ENCODE measurements around the gene C2CD2. TPM values are rescaled to one million over a fixed set of nuclear protein-coding genes. Genes with fewer than 3 reads are reported as not detected.

C2CD2 gene
- total and polyA plus RNA-seq, 2 of the 4 experiments (the other 2 are of a cell fraction) = 15.6 to 25.3 TPM

DNA sequence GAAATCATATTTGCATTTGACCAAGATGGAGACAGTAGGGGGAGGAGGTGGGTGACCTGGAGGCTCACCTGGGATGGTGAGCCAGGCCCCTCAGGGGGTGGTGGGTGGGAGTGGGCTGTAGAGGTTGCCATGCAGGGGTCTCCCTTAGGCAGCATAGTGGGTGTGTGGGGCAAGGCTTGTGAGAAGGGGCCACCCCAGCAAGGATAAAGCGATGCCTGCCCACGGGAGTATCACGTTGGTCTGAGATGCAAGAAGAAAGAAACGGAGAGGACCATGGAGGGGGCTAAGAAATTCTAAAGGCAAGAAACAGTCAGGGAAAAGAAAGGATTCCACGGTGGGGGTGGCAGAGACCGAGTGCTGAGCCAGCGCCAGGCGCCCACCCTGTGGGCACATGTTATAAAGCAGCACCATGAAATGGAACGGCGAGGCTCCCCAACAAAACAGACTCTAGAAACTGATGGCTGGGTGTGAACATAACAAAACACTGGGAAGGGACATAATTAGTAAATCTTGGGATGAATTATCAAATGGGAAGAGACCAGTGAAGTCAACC, 11.7 kb upstream of the C2CD2 start:
- Histone ChIP-seq H3K14ac (replicated peaks; ENCODE audit: low read depth, low read length) (no peak overlapping the region), H2AK9ac (replicated peaks; ENCODE audit: low read depth, low read length, poor library complexity) (no peak overlapping the region), H3K4me1 (ENCODE audit: control insufficient read depth, insufficient read depth, low read length) (peaks cover 2% of the 10 kb centered on the region; the same call in 1 of the 2 replicates), H2BK20ac (ENCODE audit: low read depth, low read length) (no peak overlapping the region), H3K9me3 (ENCODE audit: control insufficient read depth, insufficient read depth, low read length) (no peaks in the 10 kb centered on the region), H2BK5ac (ENCODE audit: low read depth, low read length, poor library complexity, severe bottlenecking) (no peak overlapping the region), H3K4me3 (ENCODE audit: insufficient read depth, low read depth, low read length) (no peak overlapping the region), H3K9me1 (ENCODE audit: insufficient read depth, low read length) (peaks cover 5% of the 10 kb centered on the region; the same call in 1 of the 2 replicates), H4K20me1 (ENCODE audit: insufficient read depth, low read length) (no peaks in the 10 kb centered on the region), H3K9ac (ENCODE audit: low read depth, low read length) (no peak overlapping the region), H3K56ac (ENCODE audit: extremely low read depth, insufficient read depth, low read length) (no peak overlapping the region), H3K4me2 (ENCODE audit: low read depth, low read length) (no peak overlapping the region), H3K18ac (ENCODE audit: low read depth, low read length) (no peak overlapping the region), H2AK5ac (ENCODE audit: low read depth, low read length) (no peak overlapping the region), H3K27me3 (ENCODE audit: control insufficient read depth, insufficient read depth, low read length) (peaks cover 1% of the 10 kb centered on the region; the same call in 1 of the 2 replicates), H2AFZ (replicated peaks; ENCODE audit: low read length, poor library complexity) (no peak overlapping the region), H4K91ac (ENCODE audit: insufficient read depth, low read depth, low read length) (no peak overlapping the region), H4K8ac (ENCODE audit: low read depth in 2 of 2, low read length in 2 of 2) (no peak overlapping the region), H3K23ac (ENCODE audit: low read depth, low read length) (no peak overlapping the region), H3K27ac (ENCODE audit: insufficient read depth, low read length) (no peak overlapping the region), H3K36me3 (ENCODE audit: control insufficient read depth, insufficient read depth, low read length) (no peaks in the 10 kb centered on the region), H2BK120ac (ENCODE audit: low read depth, low read length) (no peak overlapping the region), H3K4ac (ENCODE audit: low read depth, low read length) (no peak overlapping the region), H4K5ac (ENCODE audit: low read depth, low read length) (no peak overlapping the region), H2BK15ac (ENCODE audit: low read depth, low read length) (no peak overlapping the region), H3K79me1 (ENCODE audit: low read depth in 1 of 2, low read length in 2 of 2) (no peaks in the 10 kb centered on the region)
- TF ChIP-seq MXI1 (IDR thresholded peaks at IDR 0.05; ENCODE audit: borderline replicate concordance, low read depth, low read length) (no peak), RAD21 (IDR thresholded peaks at IDR 0.05; ENCODE audit: low read length) (no peak), NFE2L2 (IDR thresholded peaks at IDR 0.05; ENCODE audit: low read depth, low read length) (no peak), CHD1 (IDR thresholded peaks at IDR 0.05; ENCODE audit: low read depth, low read length) (no peak), MAZ (IDR thresholded peaks at IDR 0.05; ENCODE audit: borderline replicate concordance, low read depth, low read length) (no peak), SMC3 (IDR thresholded peaks at IDR 0.05; ENCODE audit: low read depth, low read length) (no peak), BHLHE40 (IDR thresholded peaks at IDR 0.05; ENCODE audit: low read depth, low read length) (no peak), RFX5 (IDR thresholded peaks at IDR 0.05; ENCODE audit: low read depth, low read length) (no peak), RCOR1 (IDR thresholded peaks at IDR 0.05; ENCODE audit: insufficient replicate concordance, low read length) (no peak), FOS (IDR thresholded peaks at IDR 0.05; ENCODE audit: low read depth, low read length) (no peak), MAFK (IDR thresholded peaks at IDR 0.05; ENCODE audit: low read depth, low read length) (no peak), CEBPB (IDR thresholded peaks at IDR 0.05; ENCODE audit: low read depth, low read length) (no peak), POLR2A (IDR thresholded peaks at IDR 0.05; ENCODE audit: low read depth, low read length) (no peak)
- TF ChIP-seq, protein P1, sequence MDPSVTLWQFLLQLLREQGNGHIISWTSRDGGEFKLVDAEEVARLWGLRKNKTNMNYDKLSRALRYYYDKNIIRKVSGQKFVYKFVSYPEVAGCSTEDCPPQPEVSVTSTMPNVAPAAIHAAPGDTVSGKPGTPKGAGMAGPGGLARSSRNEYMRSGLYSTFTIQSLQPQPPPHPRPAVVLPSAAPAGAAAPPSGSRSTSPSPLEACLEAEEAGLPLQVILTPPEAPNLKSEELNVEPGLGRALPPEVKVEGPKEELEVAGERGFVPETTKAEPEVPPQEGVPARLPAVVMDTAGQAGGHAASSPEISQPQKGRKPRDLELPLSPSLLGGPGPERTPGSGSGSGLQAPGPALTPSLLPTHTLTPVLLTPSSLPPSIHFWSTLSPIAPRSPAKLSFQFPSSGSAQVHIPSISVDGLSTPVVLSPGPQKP (IDR thresholded peaks at IDR 0.05; ENCODE audit: borderline replicate concordance, low read depth, low read length) = no peak
- TF ChIP-seq, protein P2, sequence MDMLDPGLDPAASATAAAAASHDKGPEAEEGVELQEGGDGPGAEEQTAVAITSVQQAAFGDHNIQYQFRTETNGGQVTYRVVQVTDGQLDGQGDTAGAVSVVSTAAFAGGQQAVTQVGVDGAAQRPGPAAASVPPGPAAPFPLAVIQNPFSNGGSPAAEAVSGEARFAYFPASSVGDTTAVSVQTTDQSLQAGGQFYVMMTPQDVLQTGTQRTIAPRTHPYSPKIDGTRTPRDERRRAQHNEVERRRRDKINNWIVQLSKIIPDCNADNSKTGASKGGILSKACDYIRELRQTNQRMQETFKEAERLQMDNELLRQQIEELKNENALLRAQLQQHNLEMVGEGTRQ (IDR thresholded peaks at IDR 0.05; ENCODE audit: low read depth, low read length) = no peak
- TF ChIP-seq, protein P3, sequence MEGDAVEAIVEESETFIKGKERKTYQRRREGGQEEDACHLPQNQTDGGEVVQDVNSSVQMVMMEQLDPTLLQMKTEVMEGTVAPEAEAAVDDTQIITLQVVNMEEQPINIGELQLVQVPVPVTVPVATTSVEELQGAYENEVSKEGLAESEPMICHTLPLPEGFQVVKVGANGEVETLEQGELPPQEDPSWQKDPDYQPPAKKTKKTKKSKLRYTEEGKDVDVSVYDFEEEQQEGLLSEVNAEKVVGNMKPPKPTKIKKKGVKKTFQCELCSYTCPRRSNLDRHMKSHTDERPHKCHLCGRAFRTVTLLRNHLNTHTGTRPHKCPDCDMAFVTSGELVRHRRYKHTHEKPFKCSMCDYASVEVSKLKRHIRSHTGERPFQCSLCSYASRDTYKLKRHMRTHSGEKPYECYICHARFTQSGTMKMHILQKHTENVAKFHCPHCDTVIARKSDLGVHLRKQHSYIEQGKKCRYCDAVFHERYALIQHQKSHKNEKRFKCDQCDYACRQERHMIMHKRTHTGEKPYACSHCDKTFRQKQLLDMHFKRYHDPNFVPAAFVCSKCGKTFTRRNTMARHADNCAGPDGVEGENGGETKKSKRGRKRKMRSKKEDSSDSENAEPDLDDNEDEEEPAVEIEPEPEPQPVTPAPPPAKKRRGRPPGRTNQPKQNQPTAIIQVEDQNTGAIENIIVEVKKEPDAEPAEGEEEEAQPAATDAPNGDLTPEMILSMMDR (conservative IDR thresholded peaks at IDR 0.05; ENCODE audit: low read depth, low read length) = no peak
- in situ Hi-C loops (cut with MboI; ENCODE audit: low sequenced_read_pairs) (no loop called here), intact Hi-C loops (cut with micrococcal nuclease) (no loop called here), dilution Hi-C loops (cut with HindIII; ENCODE audit: low sequenced_read_pairs, unreplicated experiment) (no loop called here)
- ATAC-seq (ENCODE audit: low read depth) (no peak), DNase-seq (no peak)
- WGBS, 2 experiments (ENCODE audit: extremely low coverage in 2 of 2, insufficient read length in 1 of 2) = 97% methylated on average over 5 of the region's 10 CpGs; no CpG with 5 or more reads in 1 of the 2 experiments
- ChIA-PET CTCF (no interaction called here), POLR2A (ENCODE audit: unreplicated experiment) (no interaction called here)
- BruUV-seq (replicated peaks) = no TSS peak
